ENCODE data around the gene ALDH2. TPM values are rescaled to one million over a fixed set of nuclear protein-coding genes. Genes with fewer than 3 reads are reported as not detected.

Gene ALDH2
- total RNA-seq, 2 experiments from 2014 or later, result 1.9 to 3.1 TPM

DNA sequence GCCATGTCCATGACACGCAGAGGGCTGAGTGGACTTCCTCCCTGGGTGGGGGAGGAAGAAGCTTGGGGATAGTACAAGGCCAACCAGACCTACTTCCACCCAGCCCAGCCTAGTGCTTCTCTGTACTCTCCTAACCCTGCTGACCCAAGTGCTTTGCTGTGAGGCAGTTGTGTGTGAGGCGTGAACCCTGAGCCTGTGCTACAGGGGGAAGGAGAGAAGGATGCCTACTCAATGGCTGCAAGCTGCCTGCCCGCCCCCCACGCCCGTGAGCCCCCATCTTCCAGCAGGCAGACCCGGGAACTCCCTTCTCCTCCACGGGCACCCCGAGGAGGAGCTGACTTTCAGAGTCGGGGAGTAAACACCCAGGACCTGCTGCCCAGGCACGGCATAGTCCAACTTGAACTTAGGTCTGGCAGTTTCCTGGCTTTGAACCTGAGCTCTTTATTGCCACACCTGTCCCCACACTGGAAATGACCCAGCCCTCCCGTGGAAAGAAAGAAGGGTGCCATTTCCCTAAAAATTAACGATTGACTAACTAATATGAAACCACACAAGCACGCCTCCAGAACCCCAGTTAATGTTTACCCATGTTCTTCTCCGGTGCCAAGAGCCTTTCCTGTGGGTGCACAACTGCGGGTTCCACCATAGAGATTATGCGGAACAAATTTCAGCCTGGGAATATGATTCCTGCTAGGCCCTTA, 10.8 kb downstream of the ALDH2 start:
- ChIA-PET POLR2A (interaction anchor here (1.1 kb wide), 1 partner anchor 14 kb away, joined by 3 read pairs; no protein-coding TSS in a partner anchor), CTCF (interaction anchor here (1.4 kb wide), 1 partner anchor 35 kb away, joined by 5 read pairs; no protein-coding TSS in a partner anchor)
- H3K36me3 Mint-ChIP-seq, result no peaks in the 10 kb centered on the region
- no peak overlapping the region for H3K27ac Mint-ChIP-seq
- peaks cover 3% of the 10 kb centered on the region for H3K4me1 Mint-ChIP-seq (ENCODE audit: low read depth)
- H3K4me3 Mint-ChIP-seq, result no peak overlapping the region
- H3K9me3 Mint-ChIP-seq, result peaks cover 7% of the 10 kb centered on the region
- intact Hi-C loops (cut with micrococcal nuclease), result no loop called here
- no peak for DNase-seq
- H3K27me3 Mint-ChIP-seq, result peaks cover 8% of the 10 kb centered on the region

DNA sequence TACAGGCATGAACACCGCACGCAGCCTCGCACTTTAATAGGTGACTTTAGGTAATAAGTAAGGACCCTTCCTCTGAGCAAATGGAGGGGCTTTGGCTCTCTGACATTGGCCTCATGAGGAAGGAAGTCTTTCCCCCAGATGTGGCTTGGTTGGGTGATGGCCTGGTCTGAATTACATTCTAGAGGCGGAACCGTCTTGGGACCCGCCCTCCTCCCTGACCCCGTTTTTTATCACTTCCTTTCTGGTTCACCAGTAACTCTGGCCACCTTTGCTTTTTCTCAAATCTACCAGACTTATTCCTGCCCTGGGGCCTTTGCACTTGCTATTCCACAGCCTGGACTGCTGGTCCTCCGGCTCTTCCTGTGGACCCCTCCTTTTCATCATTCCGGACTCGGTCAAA, 13.4 kb downstream of the ALDH2 start:
- intact Hi-C loops (cut with micrococcal nuclease), result no loop called here
- peaks cover 7% of the 10 kb centered on the region for H3K9me3 Mint-ChIP-seq
- peaks cover 3% of the 10 kb centered on the region for H3K4me1 Mint-ChIP-seq (ENCODE audit: low read depth)
- no peak overlapping the region for H3K27ac Mint-ChIP-seq
- H3K4me3 Mint-ChIP-seq, result no peak overlapping the region
- POLR2A ChIA-PET, result no interaction called here
- peaks cover 3% of the 10 kb centered on the region for H3K27me3 Mint-ChIP-seq
- DNase-seq, result no peak
- no peaks in the 10 kb centered on the region for H3K36me3 Mint-ChIP-seq
- CTCF ChIA-PET, result no interaction called here

DNA sequence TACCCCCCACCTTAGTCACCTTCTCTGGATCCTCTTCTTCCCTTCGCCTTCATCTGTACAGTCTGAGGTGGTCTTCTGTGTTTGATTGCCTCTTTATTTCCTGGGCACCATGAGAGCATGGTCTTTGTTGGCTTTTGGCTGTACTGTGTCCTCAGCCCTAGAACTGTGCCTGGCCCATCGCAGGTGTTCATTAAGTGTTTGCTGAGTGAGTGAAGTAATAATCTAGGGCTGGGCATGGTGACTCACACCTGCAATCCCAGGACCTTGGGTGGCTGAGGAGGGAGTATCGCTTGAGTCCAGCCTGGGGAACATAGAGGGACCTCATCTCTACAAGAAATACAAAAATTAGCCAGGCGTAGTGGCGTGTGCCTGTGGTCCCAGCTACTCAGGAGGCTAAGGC, 13.9 kb downstream of the ALDH2 start:
- Mint-ChIP-seq H3K27ac (no peak overlapping the region), H3K4me1 (ENCODE audit: low read depth) (peaks cover 3% of the 10 kb centered on the region), H3K27me3 (peaks cover 2% of the 10 kb centered on the region), H3K9me3 (peaks cover 7% of the 10 kb centered on the region), H3K4me3 (no peak overlapping the region), H3K36me3 (no peaks in the 10 kb centered on the region)
- POLR2A ChIA-PET, result no interaction called here
- DNase-seq, result no peak
- intact Hi-C loops (cut with micrococcal nuclease), result no loop called here
- CTCF ChIA-PET, result no interaction called here

DNA sequence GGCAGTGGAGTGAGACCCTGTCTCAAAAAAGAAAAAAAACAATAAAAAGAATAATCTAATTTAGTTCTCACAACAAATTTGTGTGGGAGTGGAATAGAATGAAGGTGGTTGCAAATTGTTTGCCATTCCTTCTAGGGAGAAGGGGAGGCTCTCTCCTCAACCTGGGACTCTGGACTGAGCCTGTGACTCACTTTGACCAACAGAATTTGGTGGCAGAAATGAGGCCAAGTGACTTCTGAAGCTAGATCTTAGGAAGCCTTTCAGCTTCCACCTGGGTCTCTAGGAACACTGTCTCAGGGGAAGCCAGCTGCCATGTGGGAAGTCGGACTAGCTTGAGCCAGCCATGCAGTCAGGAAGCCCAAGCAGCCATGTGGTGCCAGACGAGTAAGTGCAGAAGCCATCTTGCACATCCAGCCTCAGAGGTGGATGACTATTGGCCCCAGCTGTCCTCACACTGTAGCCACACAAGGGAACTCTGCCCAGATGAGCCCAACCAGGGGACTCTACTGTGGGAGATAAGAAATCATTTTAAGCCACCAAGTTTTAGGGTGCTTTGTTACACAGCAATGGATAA, 14.4 kb downstream of the ALDH2 start:
- intact Hi-C loops (cut with micrococcal nuclease), result no loop called here
- Mint-ChIP-seq H3K27ac (no peak overlapping the region), H3K36me3 (no peaks in the 10 kb centered on the region), H3K9me3 (peaks cover 7% of the 10 kb centered on the region), H3K4me3 (no peak overlapping the region), H3K27me3 (peaks cover 2% of the 10 kb centered on the region), H3K4me1 (ENCODE audit: low read depth) (no peaks in the 10 kb centered on the region)
- CTCF ChIA-PET, result interaction anchor here (1.2 kb wide), 1 partner anchor 32 kb away, joined by 3 read pairs; no protein-coding TSS in a partner anchor
- POLR2A ChIA-PET, result no interaction called here
- DNase-seq, result no peak

DNA sequence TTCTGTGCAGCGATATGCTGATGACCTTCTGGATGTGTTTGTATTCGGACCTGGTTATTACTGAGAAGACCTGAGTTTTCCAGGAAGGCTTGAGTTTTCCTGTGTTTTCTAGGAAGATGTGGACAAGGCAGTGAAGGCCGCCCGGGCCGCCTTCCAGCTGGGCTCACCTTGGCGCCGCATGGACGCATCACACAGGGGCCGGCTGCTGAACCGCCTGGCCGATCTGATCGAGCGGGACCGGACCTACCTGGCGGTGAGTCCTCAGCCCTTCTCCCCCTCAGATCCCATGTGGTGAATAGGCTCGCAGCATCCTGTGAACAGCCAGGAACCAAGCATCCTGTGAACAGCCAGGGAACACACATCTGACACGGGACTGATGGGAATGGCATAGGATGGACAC, 16.3 kb downstream of the ALDH2 start:
- Mint-ChIP-seq H3K4me3 (no peak overlapping the region), H3K27ac (no peak overlapping the region), H3K36me3 (no peaks in the 10 kb centered on the region), H3K4me1 (ENCODE audit: low read depth) (no peaks in the 10 kb centered on the region), H3K27me3 (no peaks in the 10 kb centered on the region), H3K9me3 (peaks cover 7% of the 10 kb centered on the region)
- intact Hi-C loops (cut with micrococcal nuclease), result no loop called here
- DNase-seq, result no peak
- POLR2A ChIA-PET, result no interaction called here
- CTCF ChIA-PET, result no interaction called here

DNA sequence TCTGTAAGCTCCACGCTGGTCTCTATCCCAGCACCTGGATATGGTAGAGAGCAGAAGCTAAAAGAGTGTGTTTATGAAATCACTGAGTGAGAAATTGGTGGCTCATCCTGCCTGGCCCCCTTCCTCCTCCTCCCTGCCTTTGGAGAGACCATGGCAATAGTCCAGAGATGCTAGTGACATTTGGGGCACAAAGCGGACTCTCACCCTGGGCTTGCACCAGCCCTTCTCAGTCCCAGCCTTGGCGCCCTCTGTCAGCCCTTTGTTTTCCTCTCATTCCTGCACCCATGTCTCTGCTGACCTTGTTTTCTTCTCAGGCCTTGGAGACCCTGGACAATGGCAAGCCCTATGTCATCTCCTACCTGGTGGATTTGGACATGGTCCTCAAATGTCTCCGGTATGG, 18.2 kb downstream of the ALDH2 start:
- Mint-ChIP-seq H3K36me3 (no peaks in the 10 kb centered on the region), H3K4me1 (ENCODE audit: low read depth) (no peaks in the 10 kb centered on the region), H3K4me3 (no peak overlapping the region), H3K27ac (no peak overlapping the region), H3K9me3 (peaks cover 7% of the 10 kb centered on the region), H3K27me3 (no peaks in the 10 kb centered on the region)
- POLR2A ChIA-PET, result no interaction called here
- intact Hi-C loops (cut with micrococcal nuclease), result no loop called here
- no peak for DNase-seq
- CTCF ChIA-PET, result no interaction called here

DNA sequence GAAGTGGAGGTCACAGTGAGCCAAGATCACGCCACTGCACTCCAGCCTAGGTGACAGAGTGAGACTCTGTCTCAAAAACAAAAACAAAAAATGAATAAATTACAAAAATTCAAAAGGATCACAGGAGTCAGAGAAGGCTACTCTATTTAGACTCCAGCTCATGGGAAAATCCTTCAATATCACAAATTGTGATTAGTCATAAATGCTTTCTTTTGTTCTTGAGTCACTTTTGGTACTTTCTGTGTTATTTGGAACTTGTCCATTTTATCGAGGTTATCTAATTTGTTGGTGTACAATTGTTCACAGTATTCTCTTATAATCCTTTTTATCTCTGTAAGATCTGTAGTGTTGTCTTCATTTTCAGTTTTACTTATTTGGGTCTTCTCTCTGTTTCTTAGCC, 18.9 kb downstream of the ALDH2 start:
- DNase-seq, result no peak
- Mint-ChIP-seq H3K27ac (no peak overlapping the region), H3K9me3 (peaks cover 7% of the 10 kb centered on the region), H3K4me3 (no peak overlapping the region), H3K36me3 (no peaks in the 10 kb centered on the region), H3K4me1 (ENCODE audit: low read depth) (no peaks in the 10 kb centered on the region), H3K27me3 (no peaks in the 10 kb centered on the region)
- ChIA-PET CTCF (no interaction called here), POLR2A (no interaction called here)
- intact Hi-C loops (cut with micrococcal nuclease), result no loop called here

DNA sequence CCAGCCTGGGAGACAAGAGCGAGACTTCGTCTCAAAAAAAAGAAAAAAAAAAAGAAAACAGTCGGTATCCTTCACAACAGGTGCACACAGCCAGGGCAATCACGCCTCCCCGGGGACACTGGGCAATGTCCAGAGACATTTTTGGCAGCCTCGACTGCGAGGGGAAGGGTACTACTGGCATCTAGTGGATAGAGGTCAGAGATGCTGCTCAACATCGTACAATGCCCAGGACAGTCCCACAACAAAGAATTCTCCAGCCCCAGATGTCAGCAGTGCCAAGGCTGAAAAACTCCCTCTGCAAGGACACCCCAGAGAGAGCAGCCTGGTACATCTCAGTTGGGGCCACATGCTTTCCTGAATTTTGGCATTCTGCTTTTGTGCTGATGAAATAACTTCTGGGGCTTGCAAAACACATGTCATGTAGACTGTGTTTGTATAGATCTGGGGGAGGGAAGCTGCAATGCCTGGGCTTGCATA, 21.5 kb downstream of the ALDH2 start:
- no peak for DNase-seq
- POLR2A ChIA-PET, result no interaction called here
- no peak overlapping the region for H3K27ac Mint-ChIP-seq
- H3K4me3 Mint-ChIP-seq, result no peak overlapping the region
- H3K27me3 Mint-ChIP-seq, result no peaks in the 10 kb centered on the region
- no peaks in the 10 kb centered on the region for H3K4me1 Mint-ChIP-seq (ENCODE audit: low read depth)
- H3K9me3 Mint-ChIP-seq, result no peaks in the 10 kb centered on the region
- intact Hi-C loops (cut with micrococcal nuclease), result no loop called here
- CTCF ChIA-PET, result no interaction called here
- H3K36me3 Mint-ChIP-seq, result no peaks in the 10 kb centered on the region

DNA sequence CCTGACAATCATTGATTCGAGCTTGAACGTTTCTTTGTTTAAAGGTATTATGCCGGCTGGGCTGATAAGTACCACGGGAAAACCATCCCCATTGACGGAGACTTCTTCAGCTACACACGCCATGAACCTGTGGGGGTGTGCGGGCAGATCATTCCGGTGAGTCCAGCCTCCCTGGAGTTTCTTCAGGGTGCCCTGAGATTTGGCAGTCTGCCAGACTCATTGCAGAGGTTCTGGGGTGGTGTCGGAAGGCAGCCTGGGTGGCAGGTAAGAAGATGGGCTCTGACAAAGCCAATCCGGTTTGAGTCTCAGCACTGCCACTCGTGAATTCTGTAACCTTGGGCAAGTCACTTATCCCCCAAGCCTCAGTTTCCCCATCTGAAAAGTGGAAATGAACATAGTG, 23.0 kb downstream of the ALDH2 start:
- Mint-ChIP-seq H3K27me3 (no peaks in the 10 kb centered on the region), H3K27ac (no peak overlapping the region), H3K4me3 (no peak overlapping the region), H3K4me1 (ENCODE audit: low read depth) (no peaks in the 10 kb centered on the region), H3K36me3 (no peaks in the 10 kb centered on the region), H3K9me3 (no peaks in the 10 kb centered on the region)
- ChIA-PET POLR2A (no interaction called here), CTCF (interaction anchor here (1.0 kb wide), 1 partner anchor 23 kb away, joined by 3 read pairs; no protein-coding TSS in a partner anchor)
- intact Hi-C loops (cut with micrococcal nuclease), result no loop called here
- DNase-seq, result no peak

DNA sequence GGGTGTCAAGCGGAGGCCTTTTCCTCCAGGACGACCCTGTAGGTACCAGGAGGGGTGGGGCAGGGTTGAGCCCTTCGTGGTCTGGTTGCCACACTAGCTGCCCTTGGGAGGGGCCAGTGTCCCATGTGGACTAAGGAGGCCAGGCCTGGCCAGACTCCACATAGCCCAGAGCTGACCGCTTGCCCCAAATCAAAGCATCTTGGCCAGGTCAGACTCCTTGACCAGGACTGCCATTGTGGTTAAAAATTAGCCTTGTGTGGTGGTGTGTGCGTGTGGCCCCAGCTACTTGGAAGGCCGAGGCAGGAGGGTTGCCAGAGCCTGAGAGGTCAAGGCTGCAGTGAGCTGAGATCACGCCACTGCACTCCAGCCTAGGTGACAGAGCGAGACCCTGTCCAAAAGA, 24.8 kb downstream of the ALDH2 start:
- ChIA-PET CTCF (interaction anchor here (0.9 to 1.2 kb wide), 2 partner anchors 21 to 39 kb away, joined by 3 to 4 read pairs; no protein-coding TSS in a partner anchor), POLR2A (no interaction called here)
- no peaks in the 10 kb centered on the region for H3K36me3 Mint-ChIP-seq
- no peaks in the 10 kb centered on the region for H3K4me1 Mint-ChIP-seq (ENCODE audit: low read depth)
- no peaks in the 10 kb centered on the region for H3K9me3 Mint-ChIP-seq
- intact Hi-C loops (cut with micrococcal nuclease), result no loop called here
- no peak for DNase-seq
- H3K27me3 Mint-ChIP-seq, result no peaks in the 10 kb centered on the region
- H3K27ac Mint-ChIP-seq, result no peak overlapping the region
- H3K4me3 Mint-ChIP-seq, result no peak overlapping the region

DNA sequence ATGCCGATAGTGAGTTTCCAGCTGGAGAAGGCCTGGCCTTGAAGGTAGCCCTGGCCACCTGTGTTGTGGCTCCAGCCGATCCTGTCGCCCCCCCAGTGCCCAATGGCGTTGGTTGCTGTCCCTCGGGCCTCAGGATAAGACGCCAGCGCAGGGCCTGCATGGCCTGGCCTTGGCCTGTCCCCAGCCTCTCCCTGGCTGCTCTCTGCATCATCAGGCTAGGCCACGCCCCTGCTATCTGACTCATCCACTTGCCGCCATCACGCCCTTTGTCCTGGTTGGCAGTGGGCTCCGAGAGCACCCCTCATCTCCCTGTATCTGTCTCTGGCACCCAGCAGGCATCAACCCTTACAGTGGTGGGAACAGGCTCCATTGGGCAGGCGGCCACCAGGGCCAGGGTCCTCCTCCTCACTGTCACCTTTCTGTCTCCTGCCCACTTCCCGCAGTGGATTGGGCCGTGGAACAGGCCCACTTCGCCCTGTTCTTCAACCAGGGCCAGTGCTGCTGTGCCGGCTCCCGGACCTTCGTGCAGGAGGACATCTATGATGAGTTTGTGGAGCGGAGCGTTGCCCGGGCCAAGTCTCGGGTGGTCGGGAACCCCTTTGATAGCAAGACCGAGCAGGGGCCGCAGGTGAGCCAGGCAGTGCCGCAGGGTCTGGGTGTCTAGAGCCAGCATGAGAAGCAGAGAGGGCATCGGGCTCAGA, 25.6 kb downstream of the ALDH2 start:
- ChIA-PET POLR2A (no interaction called here), CTCF (interaction anchor here (0.9 kb wide), 1 partner anchor 39 kb away, joined by 3 read pairs; no protein-coding TSS in a partner anchor)
- intact Hi-C loops (cut with micrococcal nuclease), result no loop called here
- no peaks in the 10 kb centered on the region for H3K27me3 Mint-ChIP-seq
- no peak overlapping the region for H3K27ac Mint-ChIP-seq
- H3K4me1 Mint-ChIP-seq (ENCODE audit: low read depth), result no peaks in the 10 kb centered on the region
- H3K4me3 Mint-ChIP-seq, result no peak overlapping the region
- H3K36me3 Mint-ChIP-seq, result no peaks in the 10 kb centered on the region
- no peaks in the 10 kb centered on the region for H3K9me3 Mint-ChIP-seq
- no peak for DNase-seq

DNA sequence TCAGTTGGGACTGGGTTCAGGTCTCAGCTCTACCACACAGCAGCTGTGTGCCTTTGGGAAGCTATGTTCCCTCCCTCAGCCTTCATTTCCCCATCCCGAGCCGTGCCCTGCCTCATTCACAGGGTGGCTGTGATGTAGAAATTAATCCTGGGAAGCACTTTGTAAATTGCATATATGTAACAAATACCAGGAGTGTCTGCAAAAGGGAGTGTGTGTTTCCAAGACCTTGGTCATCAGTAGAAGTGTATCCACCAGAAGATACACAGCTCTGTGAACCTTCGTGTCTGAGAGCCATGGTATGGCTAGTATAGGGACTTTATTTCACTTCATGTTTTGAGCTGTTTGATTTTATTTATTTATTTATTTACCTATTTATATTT, 26.1 kb downstream of the ALDH2 start:
- DNase-seq, result no peak
- H3K4me1 Mint-ChIP-seq (ENCODE audit: low read depth), result no peaks in the 10 kb centered on the region
- H3K36me3 Mint-ChIP-seq, result no peaks in the 10 kb centered on the region
- no peak overlapping the region for H3K4me3 Mint-ChIP-seq
- H3K27me3 Mint-ChIP-seq, result no peaks in the 10 kb centered on the region
- H3K9me3 Mint-ChIP-seq, result no peaks in the 10 kb centered on the region
- ChIA-PET CTCF (no interaction called here), POLR2A (no interaction called here)
- H3K27ac Mint-ChIP-seq, result no peak overlapping the region
- intact Hi-C loops (cut with micrococcal nuclease), result no loop called here
